Aorta (tissue), 5 donors: ENCODE data around the gene DSCAM. TPM values are rescaled to one million over a fixed set of nuclear protein-coding genes. Genes with fewer than 3 reads are reported as not detected.

Source experiments
- ATAC-seq: fragments of 200-7000 bp; cut with Tn5 transposase; one replicate; pipeline ENCODE4 v1.9.1; 2022; ENCODE audit warnings: moderate library complexity; ENCODE audit not compliant: low FRiP score
- DNase-seq, 2 donors: peaks; one replicate each; pipeline ENCODE4 v3.0.0-alpha.2; 2020
- H3K27ac ChIP-seq, 2 donors: one replicate each; pipeline ENCODE4 v1.5.1; 2013; ENCODE audit warnings: low read length in 2 of 2, mild to moderate bottlenecking in 2 of 2, moderate library complexity in 2 of 2, control low read depth in 1 of 2, inconsistent platforms in 1 of 2, low read depth in 1 of 2
- H3K27me3 ChIP-seq, 2 donors: one replicate each; pipeline ENCODE4 v1.6.1; 2013; ENCODE audit warnings: control low read depth in 1 of 2, low read length in 1 of 2, mild to moderate bottlenecking in 1 of 2, moderate library complexity in 1 of 2; ENCODE audit not compliant: insufficient read depth in 2 of 2, control insufficient read depth in 1 of 2
- H3K36me3 ChIP-seq, 2 donors: one replicate each; pipeline ENCODE4 v1.6.1; 2013; ENCODE audit warnings: control low read depth in 1 of 2, low read length in 1 of 2, mild to moderate bottlenecking in 1 of 2; ENCODE audit not compliant: insufficient read depth in 2 of 2, control insufficient read depth in 1 of 2
- H3K4me1 ChIP-seq, 2 donors: one replicate each; pipeline ENCODE4 v1.6.1; 2013; ENCODE audit warnings: low read length in 2 of 2, control low read depth in 1 of 2, mild to moderate bottlenecking in 1 of 2, moderate library complexity in 1 of 2; ENCODE audit not compliant: insufficient read depth in 2 of 2, control insufficient read depth in 1 of 2
- H3K4me3 ChIP-seq, 2 donors: one replicate each; pipeline ENCODE4 v1.5.1; 2013; ENCODE audit warnings: low read length in 2 of 2, control low read depth in 1 of 2, mild to moderate bottlenecking in 1 of 2
- H3K9me3 ChIP-seq: one replicate; pipeline ENCODE4 v1.6.1; 2013; ENCODE audit warnings: mild to moderate bottlenecking, low read length; ENCODE audit not compliant: control insufficient read depth
- WGBS, 2 donors: extraction: QIAGEN DNeasy Blood & Tissue Kit; methylation state at CpG; one replicate each; pipeline ENCODE4 v1.1.7; 2013; 5-methylcytosine and 5-hydroxymethylcytosine counted together
- intact Hi-C, 2 donors: fragments of 100-400 bp; cut with DNase I; formaldehyde crosslinking; loops; one replicate each; pipeline versions ENCODE4 v1.14.2 to v1.15.0; 2022
- polyA plus RNA-seq, 2 donors: library from polyadenylated mRNA; stranded (reverse); fragments of 200-250 nt; gene quantifications; one replicate each; pipeline ENCODE4 v1.2.3, GENCODE V29; 2013
- total RNA-seq, 2 donors: library from RNA; stranded (reverse); fragmentation: NEBNext Ultra II Directional; extraction: Animal tissue kit (Norgen Biotek cat#: 25700); gene quantifications; one replicate each; pipeline ENCODE4 v1.2.1, GENCODE V29; 2021
- donor health status: healthy with polysubstance abuse.
- donor health status: Bipolar disorder and iron deficiency.
- donor health status: DM: no; HTN: no; CAD: no.
- donor health status: DM: no; HTN: no; CAD: no.
- donor health status: DM: yes; HTN: yes; CAD: no.

The DSCAM gene
- total and polyA plus RNA-seq, 4 donors = not detected

DNA sequence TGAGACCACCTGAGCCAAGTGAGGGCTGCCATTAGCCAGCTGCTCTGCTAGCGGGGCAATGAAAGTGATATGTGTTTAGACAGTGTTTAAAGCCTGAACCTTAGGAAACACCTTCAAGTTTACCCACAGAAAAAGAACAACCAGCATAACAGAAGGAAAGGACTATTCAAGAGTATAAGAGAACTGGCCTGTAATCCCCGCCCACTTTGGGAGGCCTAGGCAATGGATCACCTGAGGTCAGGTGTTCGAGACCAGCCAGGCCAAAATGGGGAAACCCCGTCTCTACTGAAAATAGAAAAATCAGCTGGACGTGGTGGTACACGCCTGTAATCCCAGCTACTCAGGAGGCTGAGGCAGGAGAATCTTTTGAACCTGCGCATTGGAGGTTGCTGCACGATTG lies 830.3 kb downstream of the DSCAM start:
- Histone ChIP-seq H3K27ac (no peak overlapping the region), H3K36me3 (no peaks in the 10 kb centered on the region), H3K27me3 (no peaks in the 10 kb centered on the region), H3K9me3 (peaks cover 4% of the 10 kb centered on the region), H3K4me3 (no peak overlapping the region), H3K4me1 (no peaks in the 10 kb centered on the region)
- intact Hi-C loops = no loop called here
- no peak for ATAC-seq
- WGBS, 2 donors = 88 to 90% methylated on average over 8 of the region's 8 CpGs
- no peak for DNase-seq

DNA sequence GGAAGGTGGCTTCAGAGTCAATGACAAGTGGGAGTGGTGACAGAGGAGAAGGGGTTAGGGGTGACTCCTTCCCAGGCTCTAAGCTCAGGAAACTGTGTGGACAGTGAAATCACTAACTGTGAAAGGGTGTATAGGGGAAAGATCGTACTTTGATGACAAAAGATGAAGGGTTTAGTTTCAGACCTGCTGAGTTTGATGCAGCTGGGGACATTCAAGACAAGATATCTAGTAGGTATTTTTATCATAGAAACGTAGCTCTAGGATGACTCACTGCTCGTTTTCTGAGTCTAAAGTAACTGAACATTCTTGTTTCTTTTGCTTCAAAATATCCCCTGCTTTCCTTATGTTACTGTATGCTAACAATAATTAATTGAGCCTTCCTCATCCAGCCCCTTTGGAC lies 830.7 kb downstream of the DSCAM start:
- no peaks in the 10 kb centered on the region for H3K4me1 ChIP-seq
- H3K4me3 ChIP-seq = no peak overlapping the region
- DNase-seq (no peak), ATAC-seq (no peak)
- 53 to 59% methylated on average over 3 of the region's 3 CpGs for WGBS, 2 donors
- no peaks in the 10 kb centered on the region for H3K27me3 ChIP-seq
- peaks cover 4% of the 10 kb centered on the region for H3K9me3 ChIP-seq
- intact Hi-C loops = no loop called here
- H3K27ac ChIP-seq = no peak overlapping the region
- H3K36me3 ChIP-seq = no peaks in the 10 kb centered on the region

DNA sequence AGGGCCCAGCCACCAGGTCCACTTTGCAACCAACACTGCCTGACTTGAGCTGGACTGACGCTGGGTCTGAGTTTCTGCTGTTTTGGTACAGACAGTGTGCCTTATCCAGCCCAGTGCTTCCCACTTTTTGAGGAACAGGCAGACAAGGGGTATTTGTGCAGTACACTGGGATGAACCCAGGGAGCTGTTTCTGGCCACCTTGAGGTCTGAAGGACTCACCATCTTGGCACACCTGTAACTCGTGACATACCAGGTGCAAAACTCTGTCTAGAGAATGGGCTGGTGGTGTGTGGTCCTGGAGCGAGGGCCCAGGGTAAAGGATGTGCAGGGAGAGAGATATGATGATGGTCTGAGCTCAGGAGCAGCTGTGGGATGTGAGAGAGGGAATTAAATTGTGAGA lies 831.1 kb downstream of the DSCAM start:
- Histone ChIP-seq H3K4me3 (no peak overlapping the region), H3K27ac (no peak overlapping the region), H3K36me3 (no peaks in the 10 kb centered on the region), H3K9me3 (peaks cover 4% of the 10 kb centered on the region), H3K27me3 (no peaks in the 10 kb centered on the region), H3K4me1 (no peaks in the 10 kb centered on the region)
- WGBS, 2 donors = 81 to 84% methylated on average over 3 of the region's 3 CpGs
- ATAC-seq (no peak), DNase-seq (no peak)
- intact Hi-C loops = no loop called here

DNA sequence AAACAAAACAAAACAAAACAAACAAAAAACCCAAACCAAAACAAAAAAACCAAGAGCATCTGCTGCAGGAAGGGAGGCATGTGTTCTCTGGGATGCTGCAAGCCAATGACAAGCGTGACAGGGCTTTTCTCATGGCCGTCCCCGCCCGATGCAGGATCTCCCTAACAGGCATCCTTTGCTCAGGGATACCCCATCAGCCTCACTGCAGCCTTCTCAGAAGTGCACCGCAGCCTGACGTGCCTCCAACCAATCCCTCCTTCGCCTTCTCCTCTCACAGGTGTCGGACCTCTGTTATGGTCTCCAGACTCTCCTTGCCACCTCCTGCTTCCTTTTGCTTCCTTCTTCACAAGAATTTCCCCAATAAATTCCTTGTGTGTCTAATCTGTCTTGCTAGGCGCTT lies 832.6 kb downstream of the DSCAM start:
- Histone ChIP-seq H3K27ac (no peak overlapping the region), H3K9me3 (no peaks in the 10 kb centered on the region), H3K4me1 (no peaks in the 10 kb centered on the region), H3K27me3 (no peaks in the 10 kb centered on the region), H3K36me3 (no peaks in the 10 kb centered on the region), H3K4me3 (no peak overlapping the region)
- ATAC-seq (no peak), DNase-seq (no peak)
- 77 to 87% methylated on average over 9 of the region's 9 CpGs for WGBS, 2 donors
- intact Hi-C loops = no loop called here

GRCh38 chr21:40013001-40013735 lies 833.8 kb downstream of the DSCAM start:
- intact Hi-C loops = no loop called here
- no peak overlapping the region for H3K4me3 ChIP-seq
- no peaks in the 10 kb centered on the region for H3K36me3 ChIP-seq
- H3K9me3 ChIP-seq = no peaks in the 10 kb centered on the region
- DNase-seq (no peak), ATAC-seq (no peak)
- WGBS, 2 donors = 88 to 89% methylated on average over 26 of the region's 26 CpGs
- H3K27ac ChIP-seq = no peak overlapping the region
- no peaks in the 10 kb centered on the region for H3K27me3 ChIP-seq
- H3K4me1 ChIP-seq = no peaks in the 10 kb centered on the region

GRCh38 chr21:40011371-40011770 lies 835.6 kb downstream of the DSCAM start:
- no peaks in the 10 kb centered on the region for H3K36me3 ChIP-seq
- no peak overlapping the region for H3K4me3 ChIP-seq
- 77 to 79% methylated on average over 1 of the region's 1 CpG for WGBS, 2 donors
- intact Hi-C loops = no loop called here
- H3K27ac ChIP-seq = no peak overlapping the region
- DNase-seq (no peak), ATAC-seq (no peak)
- H3K4me1 ChIP-seq = no peaks in the 10 kb centered on the region
- H3K9me3 ChIP-seq = no peaks in the 10 kb centered on the region
- H3K27me3 ChIP-seq = no peaks in the 10 kb centered on the region

DNA sequence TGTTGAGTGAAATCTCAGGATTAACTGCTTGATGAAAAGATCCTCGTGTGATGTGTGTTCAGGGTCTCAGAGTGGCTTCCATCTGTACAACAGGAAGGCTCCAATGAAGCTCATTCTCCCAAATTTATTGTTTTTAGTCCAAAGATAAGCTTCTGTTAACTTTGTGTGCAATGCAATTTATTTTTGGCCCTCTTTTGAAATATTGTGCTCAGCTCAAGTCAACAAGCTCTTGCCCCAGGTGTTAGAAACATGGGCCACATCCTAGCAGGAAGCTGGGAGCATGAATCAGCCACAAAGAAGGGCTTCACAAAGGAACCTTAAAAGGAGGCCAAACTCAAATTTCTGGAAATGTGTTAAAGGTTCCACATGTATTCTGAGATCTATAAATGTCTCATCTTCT lies 844.0 kb downstream of the DSCAM start:
- Histone ChIP-seq H3K4me3 (no peak overlapping the region), H3K27ac (no peak overlapping the region), H3K9me3 (no peaks in the 10 kb centered on the region), H3K36me3 (no peaks in the 10 kb centered on the region), H3K4me1 (no peaks in the 10 kb centered on the region), H3K27me3 (no peaks in the 10 kb centered on the region)
- WGBS, 2 donors = 15 to 44% methylated on average over 1 of the region's 1 CpG
- ATAC-seq (no peak), DNase-seq (no peak)
- intact Hi-C loops = no loop called here

DNA sequence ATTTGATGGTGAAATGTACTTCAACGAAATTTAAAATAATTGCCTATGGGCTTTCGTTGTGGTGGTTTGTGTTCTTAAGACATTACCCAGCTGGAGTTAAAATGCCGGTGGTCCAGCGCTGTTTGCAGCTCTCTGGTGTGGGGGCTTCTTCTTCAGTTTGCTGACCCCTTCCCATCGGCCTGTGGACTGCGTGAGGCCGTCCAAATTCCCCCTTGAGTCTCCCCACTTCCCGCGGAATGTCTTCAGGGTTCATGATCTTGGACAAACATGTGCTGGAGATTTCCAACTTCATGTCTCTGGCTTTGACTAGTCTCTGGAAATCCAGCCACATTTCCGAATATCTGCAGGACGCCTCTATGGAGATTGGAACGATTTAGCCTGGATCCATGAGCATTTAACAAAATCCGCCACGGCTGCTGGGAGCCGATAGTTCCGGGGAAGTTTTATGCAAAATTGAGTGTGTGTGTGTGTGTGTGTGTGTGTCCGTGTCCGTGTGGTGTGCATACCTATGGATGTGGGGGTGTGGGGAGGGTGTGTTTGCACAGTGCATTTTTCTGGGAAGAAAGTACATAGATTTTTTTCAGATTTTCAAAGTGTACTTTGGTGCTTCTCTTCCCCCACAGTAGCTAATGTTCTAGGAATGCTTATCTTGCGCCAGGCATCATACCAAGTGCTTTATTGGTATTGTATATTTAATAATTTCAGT lies 862.5 kb downstream of the DSCAM start:
- no peak for ATAC-seq
- Histone ChIP-seq H3K4me3 (no peak overlapping the region), H3K9me3 (no peaks in the 10 kb centered on the region), H3K27me3 (no peaks in the 10 kb centered on the region), H3K36me3 (no peaks in the 10 kb centered on the region), H3K4me1 (no peaks in the 10 kb centered on the region), H3K27ac (no peak overlapping the region)
- intact Hi-C loops = no loop called here
- WGBS, 2 donors = 63 to 73% methylated on average over 19 of the region's 19 CpGs
- no peak for DNase-seq

- H3K27me3 ChIP-seq = no peaks in the 10 kb centered on the region
- H3K4me1 ChIP-seq = no peaks in the 10 kb centered on the region
- intact Hi-C loops = no loop called here
- no peak overlapping the region for H3K27ac ChIP-seq
- H3K36me3 ChIP-seq = no peaks in the 10 kb centered on the region
- ATAC-seq = no peak
- H3K4me3 ChIP-seq = no peak overlapping the region
- peaks cover 2% of the 10 kb centered on the region for H3K9me3 ChIP-seq
- WGBS, 2 donors = 14 to 40% methylated on average over 6 of the region's 6 CpGs
- no peak for DNase-seq
Observed at GRCh38 chr21:39980241-39980820, 866.6 kb downstream of the DSCAM start.
